LoVo (cell line): Measurements from ENCODE around the gene SLC39A9.
"Not testable (repeated sequence)": the region's sequence is repeated elsewhere in the genome, so short reads cannot be mapped to it uniquely, and the experiment has no call there.

ENCODE experiments used
- DNase-seq: peaks from one replicate; pipeline ENCODE4 v3.0.0-alpha.2; 2016; ENCODE audit warnings: low spot score

SLC39A9 gene

DNA sequence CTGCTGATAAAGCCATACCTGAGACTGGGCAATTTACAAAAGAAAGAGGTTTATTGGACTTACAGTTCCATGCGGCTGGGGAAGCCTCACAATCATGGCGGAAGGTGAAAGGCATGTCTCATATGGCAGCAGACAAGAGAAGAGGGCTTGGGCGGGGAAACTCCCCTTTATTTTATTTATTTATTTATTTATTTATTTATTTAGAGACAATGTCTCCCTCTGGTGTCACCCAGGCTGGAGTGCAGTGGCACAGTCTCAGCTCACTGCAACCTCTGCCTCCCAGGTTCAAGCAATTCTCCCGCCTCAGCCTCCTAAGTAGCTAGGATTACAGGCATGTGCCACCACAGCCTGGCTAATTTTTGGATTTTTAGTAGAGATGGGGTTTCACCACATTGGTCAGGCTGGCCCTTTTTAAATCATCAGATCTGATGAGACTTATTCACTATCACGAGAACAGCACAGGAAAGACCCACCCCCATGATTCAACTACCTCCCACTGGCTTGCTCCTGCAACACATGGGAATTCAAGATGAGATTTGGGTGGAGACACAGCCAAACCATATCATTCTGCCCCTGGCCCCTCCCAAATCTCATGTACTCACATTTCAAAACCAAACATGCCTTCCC lies 78.4 kb downstream of the SLC39A9 start:
- not testable (repeated sequence) for DNase-seq

- DNase-seq = not testable (repeated sequence)
These were observed 79.6 kb downstream of the SLC39A9 start for GRCh38 chr14:69478055-69478454.

DNA sequence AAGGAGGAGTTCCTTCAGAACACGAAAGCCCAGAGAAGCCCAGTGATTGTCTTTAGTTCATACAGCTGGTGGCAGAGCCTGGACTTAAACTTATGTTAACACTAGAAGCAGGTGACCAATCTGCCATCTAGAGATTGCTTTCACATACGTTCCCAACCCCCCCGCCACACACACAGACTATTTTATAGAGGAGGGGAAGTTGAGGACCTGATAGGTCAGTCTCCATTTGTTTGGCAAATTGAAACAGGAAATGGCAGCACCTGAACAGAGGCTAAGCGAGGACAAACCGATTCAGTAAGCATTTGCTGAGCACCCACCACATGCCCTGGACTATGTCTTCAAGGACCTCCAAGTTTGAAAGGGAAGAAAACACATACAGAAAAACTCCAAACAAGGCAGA lies 81.2 kb downstream of the SLC39A9 start:
- no peak for DNase-seq

DNA sequence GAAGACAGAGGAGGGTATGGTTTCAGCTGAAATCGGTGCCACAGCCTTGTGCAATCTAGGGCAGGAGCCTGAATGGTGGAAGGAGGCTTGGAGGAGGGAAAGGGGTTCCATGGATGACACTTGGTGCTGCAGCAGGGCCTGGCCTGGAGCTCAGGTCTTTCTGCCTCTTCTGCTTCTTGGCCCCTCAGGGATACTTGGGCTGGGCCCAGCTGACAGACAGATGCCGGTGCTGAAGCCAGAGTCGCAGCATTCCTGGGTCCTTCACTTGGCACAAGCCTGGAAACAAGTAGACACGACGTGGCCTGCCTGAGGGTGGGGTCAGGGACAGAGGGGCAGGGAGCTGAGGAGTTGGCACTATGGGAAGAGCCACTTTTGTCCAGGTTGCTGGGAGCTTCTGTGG lies 81.6 kb downstream of the SLC39A9 start:
- DNase-seq = no peak

- DNase-seq = no peak
These were observed 83.5 kb downstream of the SLC39A9 start for GRCh38 chr14:69481815-69482568.

- DNase-seq = no peak
These were observed 85.4 kb downstream of the SLC39A9 start for GRCh38 chr14:69483765-69484443.

- no peak for DNase-seq
These were observed 86.2 kb downstream of the SLC39A9 start, which contains the start of gene PLEKHD1 for GRCh38 chr14:69484444-69485314. Gene PLEKHD1, plus strand, starts transcription at chr14:69484728. Its CDS starts 238 bp downstream, at chr14:69484966.

DNA sequence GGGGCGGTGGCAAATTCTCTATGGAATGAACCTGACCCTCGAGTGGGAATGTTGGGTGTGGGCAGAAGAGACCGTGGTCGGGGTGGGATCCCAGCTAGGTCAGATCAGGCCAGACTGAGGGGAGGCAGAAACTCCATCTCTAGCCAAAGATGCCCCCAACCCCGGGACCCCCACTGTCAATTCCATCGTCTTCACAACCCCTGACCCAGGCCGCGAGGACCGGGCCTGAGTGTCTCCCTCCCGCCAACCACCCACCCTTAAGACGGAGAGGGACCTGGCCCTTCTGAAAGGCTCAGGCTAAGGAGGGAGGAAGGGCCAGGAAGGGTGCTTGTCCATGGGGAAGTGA lies 86.8 kb downstream of the SLC39A9 start:
- no peak for DNase-seq

GRCh38 chr14:69485701-69486100 lies 87.2 kb downstream of the SLC39A9 start:
- no peak for DNase-seq

- no peak for DNase-seq
These were observed 88.7 kb downstream of the SLC39A9 start for GRCh38 chr14:69487226-69487625.

GRCh38 chr14:69487771-69488170 lies 89.3 kb downstream of the SLC39A9 start:
- DNase-seq = no peak

DNA sequence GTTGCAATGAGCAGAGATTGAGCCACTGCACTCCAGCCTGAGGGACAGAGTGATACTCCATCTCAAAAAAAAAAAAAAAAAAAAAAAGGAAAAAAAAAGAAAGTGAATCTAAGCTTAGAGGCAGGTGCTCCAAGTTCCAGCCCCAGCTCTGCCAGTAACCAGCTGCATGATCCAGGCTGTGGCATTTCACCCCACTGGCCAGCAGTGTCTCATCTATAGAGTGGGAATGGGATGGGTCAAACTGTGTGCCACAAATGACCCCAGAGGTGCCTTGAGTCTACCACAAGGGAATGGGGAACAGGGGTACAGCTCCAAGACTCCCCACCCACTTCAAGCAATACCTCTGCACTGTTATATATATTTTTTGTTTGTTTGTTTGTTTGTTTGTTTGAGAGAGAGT lies 91.0 kb downstream of the SLC39A9 start:
- no peak for DNase-seq

GRCh38 chr14:69490219-69490918 lies 91.9 kb downstream of the SLC39A9 start:
- no peak for DNase-seq

GRCh38 chr14:69491193-69491592 lies 92.7 kb downstream of the SLC39A9 start:
- no peak for DNase-seq

- no peak for DNase-seq
These were observed 94.5 kb downstream of the SLC39A9 start for GRCh38 chr14:69493038-69493437.

- no peak for DNase-seq
These were observed 95.3 kb downstream of the SLC39A9 start for GRCh38 chr14:69493791-69494190.

- no peak for DNase-seq
These were observed 96.9 kb downstream of the SLC39A9 start for GRCh38 chr14:69495341-69495921.

DNA sequence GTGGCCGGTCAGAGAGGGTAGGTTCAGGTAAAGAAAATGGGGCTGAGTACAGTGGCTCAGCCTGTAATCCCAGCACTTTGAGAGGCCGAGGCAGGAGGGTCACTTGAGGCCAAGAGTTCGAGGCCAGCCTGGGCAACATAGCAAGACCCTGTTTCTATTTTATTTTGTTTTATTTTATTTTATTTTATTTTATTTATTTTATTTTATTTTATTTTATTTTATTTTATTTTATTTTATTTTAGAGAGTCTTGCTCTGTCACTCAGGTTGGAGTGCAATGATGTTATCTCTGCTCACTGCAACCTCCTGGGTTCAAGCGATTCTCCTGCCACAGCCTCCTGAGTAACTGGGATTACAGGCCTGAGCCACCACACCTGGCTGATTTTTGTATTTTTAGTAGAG lies 99.4 kb downstream of the SLC39A9 start:
- not testable (repeated sequence) for DNase-seq

GRCh38 chr14:69498286-69498685 lies 99.8 kb downstream of the SLC39A9 start:
- DNase-seq = not testable (repeated sequence)

GRCh38 chr14:69499436-69499835 lies 100.9 kb downstream of the SLC39A9 start:
- DNase-seq = no peak

DNA sequence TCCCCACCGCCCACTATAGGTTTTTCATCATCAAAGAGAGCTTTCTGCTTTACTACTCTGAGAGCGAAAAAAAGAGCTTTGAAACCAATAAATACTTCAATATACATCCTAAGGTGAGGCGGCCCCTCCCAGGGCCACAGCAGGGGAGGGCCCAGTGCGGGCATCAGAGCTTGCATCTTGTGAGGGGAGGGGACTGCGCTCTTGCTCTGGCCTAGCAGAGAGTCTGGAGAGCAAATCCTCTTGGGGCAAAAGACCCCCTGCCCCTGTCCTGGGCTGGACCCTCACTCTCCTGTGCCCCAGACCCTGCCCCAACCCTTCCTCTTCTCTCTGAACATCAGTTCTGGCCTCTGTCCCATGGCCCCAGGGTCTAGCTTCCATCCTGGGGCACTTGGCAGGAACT lies 101.6 kb downstream of the SLC39A9 start:
- DNase-seq = no peak
